GM23338 (cell line): ENCODE data around the gene FANCB. TPM values are rescaled to one million over a fixed set of nuclear protein-coding genes. Genes with fewer than 3 reads are reported as not detected.

Source experiments
- ATAC-seq: fragments of 200-7000 bp; cut with Tn5 transposase; 3 replicates; pipeline ENCODE4 v1.9.1; 2020
- DNase-seq: peaks from one replicate; pipeline ENCODE4 v3.0.0-alpha.2; 2015; ENCODE audit warnings: low spot score
- H2AFZ ChIP-seq: fragments of 200-600 bp; sonication (generic); 2 replicates; pipeline ENCODE4 v1.8.0; 2016; ENCODE audit warnings: antibody characterized with exemption, mild to moderate bottlenecking, moderate library complexity
- H3F3A ChIP-seq: fragments of 200-600 bp; sonication (generic); replicated peaks from 2 replicates; pipeline ENCODE4 v1.8.0; 2017; ENCODE audit warnings: antibody characterized with exemption, mixed run types, low read depth
- H3K27ac ChIP-seq: fragments of 200-600 bp; sonication (generic); 2 replicates; pipeline ENCODE4 v1.6.1; 2016; ENCODE audit warnings: low read depth
- H3K27me3 ChIP-seq: fragments of 200-600 bp; sonication (generic); 2 replicates; pipeline ENCODE4 v1.8.0; 2016; ENCODE audit warnings: mild to moderate bottlenecking, mixed run types, moderate library complexity; ENCODE audit not compliant: insufficient read depth
- H3K36me3 ChIP-seq: fragments of 200-600 bp; sonication (generic); 2 replicates; pipeline ENCODE4 v1.8.0; 2016; ENCODE audit warnings: mild to moderate bottlenecking; ENCODE audit not compliant: insufficient read depth
- H3K4me1 ChIP-seq: fragments of 200-600 bp; sonication (generic); 2 replicates; pipeline ENCODE4 v1.8.0; 2016; ENCODE audit warnings: mild to moderate bottlenecking, moderate library complexity; ENCODE audit not compliant: insufficient read depth
- H3K4me2 ChIP-seq: fragments of 200-600 bp; sonication (generic); 2 replicates; pipeline ENCODE4 v1.7.1; 2017; ENCODE audit warnings: mixed run types
- H3K4me3 ChIP-seq: fragments of 200-600 bp; sonication (generic); 2 replicates; pipeline ENCODE4 v1.6.1; 2016; ENCODE audit warnings: mixed run types
- H3K79me2 ChIP-seq: fragments of 200-600 bp; sonication (generic); replicated peaks from 2 replicates; pipeline ENCODE4 v1.8.0; 2017; ENCODE audit warnings: mild to moderate bottlenecking; ENCODE audit not compliant: insufficient read depth
- H3K9me2 ChIP-seq: fragments of 200-600 bp; sonication (generic); 2 replicates; pipeline ENCODE4 v1.8.0; 2017; ENCODE audit not compliant: insufficient read depth
- H4K20me1 ChIP-seq: fragments of 200-600 bp; sonication (generic); replicated peaks from 2 replicates; pipeline ENCODE4 v1.8.0; 2017; ENCODE audit warnings: mild to moderate bottlenecking; ENCODE audit not compliant: insufficient read depth
- H3K27ac Mint-ChIP-seq: 2 replicates; pipeline ENCODE4 v1.8.0; 2020; ENCODE audit warnings: inconsistent platforms, mild to moderate bottlenecking, moderate library complexity, mixed read lengths
- H3K27me3 Mint-ChIP-seq: 3 replicates; pipeline ENCODE4 v1.8.0; 2022; ENCODE audit warnings: low read depth, mild to moderate bottlenecking, moderate library complexity, mixed read lengths, inconsistent platforms; ENCODE audit not compliant: insufficient read depth, poor library complexity
- H3K36me3 Mint-ChIP-seq: 3 replicates; pipeline ENCODE4 v1.8.0; 2021; ENCODE audit warnings: low read depth, mild to moderate bottlenecking, inconsistent platforms, moderate library complexity, mixed read lengths
- H3K4me1 Mint-ChIP-seq: 3 replicates; pipeline ENCODE4 v1.8.0; 2020; ENCODE audit warnings: mild to moderate bottlenecking, inconsistent platforms, mixed read lengths
- H3K4me3 Mint-ChIP-seq: 3 replicates; pipeline ENCODE4 v1.8.0; 2021; ENCODE audit warnings: moderate library complexity, mild to moderate bottlenecking, inconsistent platforms, mixed read lengths
- H3K9me3 Mint-ChIP-seq: 3 replicates; pipeline ENCODE4 v1.8.0; 2020; ENCODE audit warnings: moderate library complexity, mild to moderate bottlenecking, inconsistent platforms, mixed read lengths
- EZH2 ChIP-seq: fragments of 200-600 bp; sonication (generic); IDR thresholded peaks from one replicate; pipeline ENCODE4 v1.8.0; 2017; ENCODE audit warnings: antibody characterized with exemption, mild to moderate bottlenecking, low read depth; ENCODE audit not compliant: unreplicated experiment
- EZH2phosphoT487 ChIP-seq: fragments of 200-600 bp; sonication (generic); IDR thresholded peaks from one replicate; pipeline ENCODE4 v1.8.1; 2018; ENCODE audit warnings: antibody characterized with exemption; ENCODE audit not compliant: unreplicated experiment
- JUNB ChIP-seq: IDR thresholded peaks from one replicate; pipeline ENCODE4 v1.6.1; 2016; ENCODE audit warnings: antibody characterized with exemption; ENCODE audit not compliant: unreplicated experiment
- NANOG ChIP-seq: IDR thresholded peaks from 2 replicates; pipeline ENCODE4 v1.6.1; 2016; ENCODE audit warnings: antibody characterized with exemption, borderline replicate concordance
- POLR2AphosphoS5 ChIP-seq: IDR thresholded peaks from 2 replicates; pipeline ENCODE4 v1.6.1; 2016; ENCODE audit warnings: antibody characterized with exemption, low read depth
- STAT1 ChIP-seq: IDR thresholded peaks from one replicate; pipeline ENCODE4 v1.6.1; 2016; ENCODE audit warnings: antibody characterized with exemption; ENCODE audit not compliant: unreplicated experiment
- ZNF114 ChIP-seq: fragments of 250-450 bp; sonication (Bioruptor Pico); IDR thresholded peaks from 2 replicates; pipeline ENCODE4 v1.5.0; 2020; ENCODE audit warnings: mild to moderate bottlenecking, moderate library complexity
- ZNF331 ChIP-seq: fragments of 250-450 bp; sonication (Bioruptor Pico); IDR thresholded peaks from 2 replicates; pipeline ENCODE4 v1.5.0; 2020; ENCODE audit warnings: low read depth, mild to moderate bottlenecking, moderate library complexity
- polyA plus RNA-seq: library from polyadenylated mRNA; unstranded; fragments of >200 nt; fragmentation: Nextera tagmentation; extraction: Ambion mirVana; gene quantifications from 2 replicates; pipeline ENCODE4 v1.2.1, GENCODE V29; 2016
- total RNA-seq: library from RNA; depleted of rRNA; stranded (reverse); fragments of >200 nt; shearing (Covaris generic); gene quantifications from 2 replicates; pipeline ENCODE4 v1.2.3, GENCODE V29; 2014
- TF ChIP-seq, protein P1 (sequence below), 2 experiments: fragments of 200-600 bp in 1 of 2; sonication (generic) in 1 of 2; conservative IDR thresholded peaks; 2 replicates each; pipeline versions ENCODE4 v1.5.1 to v1.6.1; 2016 to 2017; ENCODE audit warnings: antibody characterized with exemption in 2 of 2, low read depth in 2 of 2, mild to moderate bottlenecking in 2 of 2, moderate library complexity in 1 of 2
- TF ChIP-seq, protein P2 (sequence below): IDR thresholded peaks from 2 replicates; pipeline ENCODE4 v1.6.1; 2016; ENCODE audit warnings: antibody characterized with exemption
- TF ChIP-seq, protein P3 (sequence below): fragments of 250-450 bp; sonication (Bioruptor Pico); IDR thresholded peaks from 2 replicates; pipeline ENCODE4 v1.5.0; 2020; ENCODE audit warnings: mild to moderate bottlenecking, moderate library complexity

The FANCB gene
- total and polyA plus RNA-seq, 2 experiments from 2014 or later: 16.2 to 16.8 TPM

DNA sequence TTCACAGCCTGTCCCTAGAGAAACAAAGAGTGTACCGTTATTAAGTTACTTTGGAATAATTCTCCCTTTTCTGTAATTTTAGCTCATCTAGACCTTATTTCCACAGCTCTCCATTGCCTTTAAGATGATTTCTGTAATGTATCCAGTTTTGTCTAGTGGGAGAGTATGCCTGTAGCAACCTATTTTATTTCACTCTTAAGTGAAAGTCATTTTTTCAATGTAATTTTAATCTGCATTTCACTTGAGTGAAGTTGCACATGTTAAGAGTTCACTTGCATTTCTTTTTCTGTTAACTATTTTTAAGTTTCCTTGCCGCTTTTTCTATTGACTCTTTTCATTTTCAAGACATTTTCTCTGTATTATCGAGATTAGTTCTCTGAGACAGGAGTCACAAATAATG lies 46.5 kb downstream of the FANCB start (continued):
- TF ChIP-seq, protein P1, sequence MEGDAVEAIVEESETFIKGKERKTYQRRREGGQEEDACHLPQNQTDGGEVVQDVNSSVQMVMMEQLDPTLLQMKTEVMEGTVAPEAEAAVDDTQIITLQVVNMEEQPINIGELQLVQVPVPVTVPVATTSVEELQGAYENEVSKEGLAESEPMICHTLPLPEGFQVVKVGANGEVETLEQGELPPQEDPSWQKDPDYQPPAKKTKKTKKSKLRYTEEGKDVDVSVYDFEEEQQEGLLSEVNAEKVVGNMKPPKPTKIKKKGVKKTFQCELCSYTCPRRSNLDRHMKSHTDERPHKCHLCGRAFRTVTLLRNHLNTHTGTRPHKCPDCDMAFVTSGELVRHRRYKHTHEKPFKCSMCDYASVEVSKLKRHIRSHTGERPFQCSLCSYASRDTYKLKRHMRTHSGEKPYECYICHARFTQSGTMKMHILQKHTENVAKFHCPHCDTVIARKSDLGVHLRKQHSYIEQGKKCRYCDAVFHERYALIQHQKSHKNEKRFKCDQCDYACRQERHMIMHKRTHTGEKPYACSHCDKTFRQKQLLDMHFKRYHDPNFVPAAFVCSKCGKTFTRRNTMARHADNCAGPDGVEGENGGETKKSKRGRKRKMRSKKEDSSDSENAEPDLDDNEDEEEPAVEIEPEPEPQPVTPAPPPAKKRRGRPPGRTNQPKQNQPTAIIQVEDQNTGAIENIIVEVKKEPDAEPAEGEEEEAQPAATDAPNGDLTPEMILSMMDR (conservative IDR thresholded peaks at IDR 0.05; ENCODE audit: low read depth in 2 of 2): no peak
- TF ChIP-seq NANOG: no peak
- TF ChIP-seq EZH2: no peak

DNA sequence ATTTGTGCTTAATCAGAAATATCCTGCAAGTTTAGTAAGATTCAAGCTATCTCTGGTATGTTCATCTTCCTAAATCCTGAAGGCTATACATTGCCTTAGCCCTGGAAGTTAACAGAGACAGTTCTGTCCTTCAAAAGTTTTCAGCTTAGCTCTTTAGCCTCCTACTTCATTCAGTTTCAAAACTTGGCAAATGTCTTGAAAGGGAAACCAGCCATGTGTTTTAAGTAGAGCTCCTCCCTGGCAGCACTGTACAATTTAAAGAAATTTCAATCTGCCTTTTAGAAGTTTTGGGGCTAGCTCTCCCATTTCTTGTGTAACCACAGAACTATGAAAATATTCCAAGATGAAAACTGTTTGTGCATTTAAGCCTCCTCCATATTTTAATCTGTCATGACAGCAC lies 47.0 kb downstream of the FANCB start:
- Mint-ChIP-seq H3K9me3 (peaks cover 2% of the 10 kb centered on the region; the same call in 2 of the 3 replicates), H3K36me3 (peaks cover 17% of the 10 kb centered on the region; the same call in 2 of the 3 replicates), H3K4me1 (no peaks in the 10 kb centered on the region), H3K4me3 (no peak overlapping the region), H3K27ac (no peak overlapping the region), H3K27me3 (peaks cover 2% of the 10 kb centered on the region)
- Histone ChIP-seq H3K36me3 (no peaks in the 10 kb centered on the region), H3K27me3 (no peaks in the 10 kb centered on the region), H3K4me2 (no peak overlapping the region), H3K79me2 (no peaks in the 10 kb centered on the region), H3K9me2 (no peaks in the 10 kb centered on the region), H3F3A (no peaks in the 10 kb centered on the region), H3K27ac (no peak overlapping the region), H3K4me3 (no peak overlapping the region), H4K20me1 (no peaks in the 10 kb centered on the region), H2AFZ (no peak overlapping the region), H3K4me1 (no peaks in the 10 kb centered on the region)
- ATAC-seq (no peak), DNase-seq (no peak)
- TF ChIP-seq, protein P1 (conservative IDR thresholded peaks at IDR 0.05; ENCODE audit: low read depth in 2 of 2): no peak
- no peak for TF ChIP-seq EZH2
- no peak for TF ChIP-seq NANOG
- TF ChIP-seq EZH2phosphoT487: no peak
- TF ChIP-seq, protein P2, sequence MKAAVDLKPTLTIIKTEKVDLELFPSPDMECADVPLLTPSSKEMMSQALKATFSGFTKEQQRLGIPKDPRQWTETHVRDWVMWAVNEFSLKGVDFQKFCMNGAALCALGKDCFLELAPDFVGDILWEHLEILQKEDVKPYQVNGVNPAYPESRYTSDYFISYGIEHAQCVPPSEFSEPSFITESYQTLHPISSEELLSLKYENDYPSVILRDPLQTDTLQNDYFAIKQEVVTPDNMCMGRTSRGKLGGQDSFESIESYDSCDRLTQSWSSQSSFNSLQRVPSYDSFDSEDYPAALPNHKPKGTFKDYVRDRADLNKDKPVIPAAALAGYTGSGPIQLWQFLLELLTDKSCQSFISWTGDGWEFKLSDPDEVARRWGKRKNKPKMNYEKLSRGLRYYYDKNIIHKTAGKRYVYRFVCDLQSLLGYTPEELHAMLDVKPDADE: no peak
- no peak for TF ChIP-seq JUNB
- no peak for TF ChIP-seq STAT1
- TF ChIP-seq ZNF331 (CRISPR knock-in tag): no peak
- TF ChIP-seq ZNF114 (CRISPR knock-in tag): no peak
- TF ChIP-seq, protein P3, sequence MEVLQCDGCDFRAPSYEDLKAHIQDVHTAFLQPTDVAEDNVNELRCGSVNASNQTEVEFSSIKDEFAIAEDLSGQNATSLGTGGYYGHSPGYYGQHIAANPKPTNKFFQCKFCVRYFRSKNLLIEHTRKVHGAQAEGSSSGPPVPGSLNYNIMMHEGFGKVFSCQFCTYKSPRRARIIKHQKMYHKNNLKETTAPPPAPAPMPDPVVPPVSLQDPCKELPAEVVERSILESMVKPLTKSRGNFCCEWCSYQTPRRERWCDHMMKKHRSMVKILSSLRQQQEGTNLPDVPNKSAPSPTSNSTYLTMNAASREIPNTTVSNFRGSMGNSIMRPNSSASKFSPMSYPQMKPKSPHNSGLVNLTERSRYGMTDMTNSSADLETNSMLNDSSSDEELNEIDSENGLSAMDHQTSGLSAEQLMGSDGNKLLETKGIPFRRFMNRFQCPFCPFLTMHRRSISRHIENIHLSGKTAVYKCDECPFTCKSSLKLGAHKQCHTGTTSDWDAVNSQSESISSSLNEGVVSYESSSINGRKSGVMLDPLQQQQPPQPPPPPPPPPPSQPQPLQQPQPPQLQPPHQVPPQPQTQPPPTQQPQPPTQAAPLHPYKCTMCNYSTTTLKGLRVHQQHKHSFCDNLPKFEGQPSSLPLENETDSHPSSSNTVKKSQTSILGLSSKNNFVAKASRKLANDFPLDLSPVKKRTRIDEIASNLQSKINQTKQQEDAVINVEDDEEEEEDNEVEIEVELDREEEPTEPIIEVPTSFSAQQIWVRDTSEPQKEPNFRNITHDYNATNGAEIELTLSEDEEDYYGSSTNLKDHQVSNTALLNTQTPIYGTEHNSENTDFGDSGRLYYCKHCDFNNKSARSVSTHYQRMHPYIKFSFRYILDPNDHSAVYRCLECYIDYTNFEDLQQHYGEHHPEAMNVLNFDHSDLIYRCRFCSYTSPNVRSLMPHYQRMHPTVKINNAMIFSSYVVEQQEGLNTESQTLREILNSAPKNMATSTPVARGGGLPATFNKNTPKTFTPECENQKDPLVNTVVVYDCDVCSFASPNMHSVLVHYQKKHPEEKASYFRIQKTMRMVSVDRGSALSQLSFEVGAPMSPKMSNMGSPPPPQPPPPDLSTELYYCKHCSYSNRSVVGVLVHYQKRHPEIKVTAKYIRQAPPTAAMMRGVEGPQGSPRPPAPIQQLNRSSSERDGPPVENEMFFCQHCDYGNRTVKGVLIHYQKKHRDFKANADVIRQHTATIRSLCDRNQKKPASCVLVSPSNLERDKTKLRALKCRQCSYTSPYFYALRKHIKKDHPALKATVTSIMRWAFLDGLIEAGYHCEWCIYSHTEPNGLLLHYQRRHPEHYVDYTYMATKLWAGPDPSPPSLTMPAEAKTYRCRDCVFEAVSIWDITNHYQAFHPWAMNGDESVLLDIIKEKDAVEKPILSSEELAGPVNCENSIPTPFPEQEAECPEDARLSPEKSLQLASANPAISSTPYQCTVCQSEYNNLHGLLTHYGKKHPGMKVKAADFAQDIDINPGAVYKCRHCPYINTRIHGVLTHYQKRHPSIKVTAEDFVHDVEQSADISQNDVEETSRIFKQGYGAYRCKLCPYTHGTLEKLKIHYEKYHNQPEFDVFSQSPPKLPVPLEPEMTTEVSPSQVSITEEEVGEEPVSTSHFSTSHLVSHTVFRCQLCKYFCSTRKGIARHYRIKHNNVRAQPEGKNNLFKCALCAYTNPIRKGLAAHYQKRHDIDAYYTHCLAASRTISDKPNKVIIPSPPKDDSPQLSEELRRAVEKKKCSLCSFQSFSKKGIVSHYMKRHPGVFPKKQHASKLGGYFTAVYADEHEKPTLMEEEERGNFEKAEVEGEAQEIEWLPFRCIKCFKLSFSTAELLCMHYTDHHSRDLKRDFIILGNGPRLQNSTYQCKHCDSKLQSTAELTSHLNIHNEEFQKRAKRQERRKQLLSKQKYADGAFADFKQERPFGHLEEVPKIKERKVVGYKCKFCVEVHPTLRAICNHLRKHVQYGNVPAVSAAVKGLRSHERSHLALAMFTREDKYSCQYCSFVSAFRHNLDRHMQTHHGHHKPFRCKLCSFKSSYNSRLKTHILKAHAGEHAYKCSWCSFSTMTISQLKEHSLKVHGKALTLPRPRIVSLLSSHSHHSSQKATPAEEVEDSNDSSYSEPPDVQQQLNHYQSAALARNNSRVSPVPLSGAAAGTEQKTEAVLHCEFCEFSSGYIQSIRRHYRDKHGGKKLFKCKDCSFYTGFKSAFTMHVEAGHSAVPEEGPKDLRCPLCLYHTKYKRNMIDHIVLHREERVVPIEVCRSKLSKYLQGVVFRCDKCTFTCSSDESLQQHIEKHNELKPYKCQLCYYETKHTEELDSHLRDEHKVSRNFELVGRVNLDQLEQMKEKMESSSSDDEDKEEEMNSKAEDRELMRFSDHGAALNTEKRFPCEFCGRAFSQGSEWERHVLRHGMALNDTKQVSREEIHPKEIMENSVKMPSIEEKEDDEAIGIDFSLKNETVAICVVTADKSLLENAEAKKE: no peak
- no peak for TF ChIP-seq POLR2AphosphoS5
